ENCODE results near the gene RASSF4.

Gene RASSF4

GRCh38 chr10:44977287-44978212, 17.9 kb downstream of the RASSF4 start:
- no peak for DNase-seq

- DNase-seq: no peak
Observed at GRCh38 chr10:44978213-44978569, 18.6 kb downstream of the RASSF4 start.

DNA sequence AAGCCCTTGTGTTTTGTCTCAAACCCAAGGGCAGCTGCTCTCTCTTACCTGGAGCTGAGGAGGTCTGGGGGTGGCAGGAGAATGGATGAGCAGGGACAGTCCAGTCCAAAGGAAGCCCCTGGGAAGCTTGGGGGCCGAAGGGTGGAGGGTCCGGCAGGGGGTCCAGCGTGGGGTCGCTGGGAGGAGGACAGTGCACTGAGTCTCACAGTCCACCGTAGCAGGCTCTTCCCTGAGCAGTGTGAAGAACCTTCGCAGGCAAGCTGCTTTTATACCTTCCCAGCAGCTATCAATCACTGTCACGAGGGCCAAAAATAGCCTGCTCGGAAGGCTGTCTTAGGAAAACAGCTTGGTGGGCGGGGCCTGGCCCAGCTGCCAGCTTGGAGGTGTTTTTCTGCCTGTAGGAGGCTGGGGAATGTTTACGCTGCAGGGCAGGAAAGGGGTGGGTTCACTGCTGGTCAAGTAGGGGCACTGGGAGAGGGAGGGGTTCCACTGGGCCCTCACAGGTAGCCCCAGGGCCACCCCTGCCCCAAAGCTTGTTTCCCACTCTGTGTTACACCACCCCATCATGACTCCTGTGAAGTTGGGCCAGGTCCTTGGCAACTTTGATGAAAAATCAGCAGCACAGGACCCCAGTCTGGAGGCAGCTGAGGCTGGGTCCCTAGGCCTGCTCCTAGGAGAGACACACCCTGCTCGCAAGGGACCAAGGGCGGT, 19.1 kb downstream of the RASSF4 start, which contains the start of gene DEPP1:
TSS of gene DEPP1 (minus strand) at position 240 of the 711 bp plus-strand sequence. CDS start 779 bp downstream, outside the sequence.
- peak; percentile 90 for DNase-seq

- DNase-seq: no peak
Observed at GRCh38 chr10:44979281-44980191, 19.9 kb downstream of the RASSF4 start.

- DNase-seq: no peak
Observed at GRCh38 chr10:44980309-44981171, 20.9 kb downstream of the RASSF4 start.

DNA sequence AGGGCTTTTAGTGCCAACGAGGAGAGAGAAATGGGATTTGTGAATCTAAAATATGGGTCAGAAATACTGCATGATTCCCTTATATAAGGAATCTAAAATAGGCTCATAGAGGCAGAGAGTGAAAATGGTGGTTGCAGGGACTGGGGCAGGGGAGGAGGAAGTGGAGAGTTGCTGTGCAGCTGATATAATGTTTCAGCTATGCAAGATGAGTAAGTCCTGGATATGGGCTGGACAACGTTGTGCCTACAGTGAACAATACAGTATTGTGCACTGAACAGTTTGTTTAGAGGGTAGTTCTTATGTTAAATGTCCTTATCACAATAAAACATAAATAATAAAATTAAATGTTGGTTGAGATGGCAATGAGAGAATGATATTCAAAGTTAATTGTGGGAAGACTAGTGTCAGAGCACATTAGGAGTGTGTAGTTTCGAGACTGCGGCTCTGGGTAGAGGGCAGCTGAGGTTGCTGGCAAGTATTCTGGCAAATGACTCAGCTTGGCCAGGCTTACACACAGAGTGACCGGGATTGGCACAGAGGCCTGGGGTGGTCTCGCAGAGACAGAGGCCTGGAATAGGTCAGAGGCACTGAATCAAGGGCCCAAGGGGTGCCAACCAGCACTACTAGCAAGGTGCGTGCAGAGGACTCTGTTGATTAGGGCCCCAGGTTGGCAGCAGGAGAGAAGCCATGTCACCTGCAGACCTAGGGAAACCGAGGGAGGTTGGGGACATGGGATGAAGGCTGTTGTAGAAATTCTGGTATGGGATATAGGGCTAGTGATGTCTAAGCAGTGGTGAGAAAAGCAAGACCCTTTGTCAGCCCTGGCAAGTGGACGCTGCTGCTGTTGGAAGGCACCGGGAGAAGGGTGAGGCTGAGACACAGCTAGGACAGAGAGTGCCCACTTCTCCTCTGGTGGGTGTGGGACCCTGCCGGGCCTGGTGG, 21.8 kb downstream of the RASSF4 start:
- DNase-seq: no peak

GRCh38 chr10:44982114-44982460, 22.5 kb downstream of the RASSF4 start:
- DNase-seq: no peak

GRCh38 chr10:44982496-44982895, 22.9 kb downstream of the RASSF4 start:
- DNase-seq: no peak

DNA sequence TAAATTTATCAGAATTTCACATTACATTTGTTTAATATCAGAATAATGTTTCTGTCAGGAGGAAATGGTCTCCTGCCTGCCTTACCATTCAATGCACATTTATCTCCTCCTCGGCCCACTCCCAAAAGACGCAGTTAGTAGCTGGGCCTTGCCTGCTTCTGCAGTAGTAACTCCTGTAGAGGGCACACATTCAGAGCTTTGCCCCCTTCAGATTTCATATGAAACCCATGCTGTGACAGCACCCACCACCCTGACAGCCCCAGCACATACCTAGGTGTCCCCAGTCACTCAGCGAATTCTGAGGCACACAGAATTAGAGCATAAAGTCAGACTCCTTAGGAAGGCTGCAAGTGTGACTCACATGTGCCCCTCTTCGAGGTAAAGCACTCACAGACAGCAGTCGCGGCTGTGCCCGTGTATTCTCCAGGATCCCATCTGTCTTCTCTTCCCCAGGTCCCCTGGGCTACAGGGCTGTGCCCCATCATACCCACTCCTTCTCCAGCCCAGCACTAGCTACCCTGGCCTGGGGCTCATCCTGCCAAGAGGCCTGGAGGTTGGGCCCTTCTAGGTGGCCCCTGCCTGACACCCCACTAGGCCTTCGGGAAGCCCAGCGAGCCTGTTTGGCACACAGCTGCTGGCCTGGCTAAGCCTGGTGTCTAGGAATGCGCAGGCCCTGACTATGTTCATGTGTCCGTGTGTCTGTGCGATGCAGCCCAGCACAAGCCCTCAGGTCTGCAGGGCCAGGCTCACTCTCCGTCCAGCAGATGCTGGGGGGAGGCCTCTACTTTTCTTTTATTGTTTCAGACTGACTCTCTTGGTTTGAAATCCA, 23.7 kb downstream of the RASSF4 start:
- no peak for DNase-seq

DNA sequence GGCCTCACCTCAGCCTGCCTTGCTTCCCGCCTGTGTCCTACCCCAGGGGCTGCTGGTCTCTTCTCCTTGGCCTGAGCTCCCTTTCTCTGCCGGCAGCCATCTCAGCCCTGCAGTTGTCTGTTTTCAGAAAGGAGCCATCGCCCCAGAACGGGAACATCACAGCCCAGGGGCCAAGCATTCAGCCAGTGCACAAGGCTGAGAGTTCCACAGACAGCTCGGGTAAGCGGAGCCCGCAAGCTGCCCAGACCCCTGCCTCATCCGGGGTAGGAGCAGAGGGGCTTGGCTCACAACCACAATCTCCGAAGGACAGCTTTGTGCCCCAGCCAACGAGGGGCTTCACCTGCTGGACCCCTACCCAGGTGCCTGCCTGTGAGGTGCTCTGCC, 24.3 kb downstream of the RASSF4 start:
- no peak for DNase-seq

- peak; percentile 15 for DNase-seq
Observed at GRCh38 chr10:44984671-44985101, 25.1 kb downstream of the RASSF4 start.

- peak; percentile 19 for DNase-seq
Observed at GRCh38 chr10:44985175-44985681, 25.6 kb downstream of the RASSF4 start.

- DNase-seq: peak; percentile 32
Observed at GRCh38 chr10:44986179-44986578, 26.6 kb downstream of the RASSF4 start.

DNA sequence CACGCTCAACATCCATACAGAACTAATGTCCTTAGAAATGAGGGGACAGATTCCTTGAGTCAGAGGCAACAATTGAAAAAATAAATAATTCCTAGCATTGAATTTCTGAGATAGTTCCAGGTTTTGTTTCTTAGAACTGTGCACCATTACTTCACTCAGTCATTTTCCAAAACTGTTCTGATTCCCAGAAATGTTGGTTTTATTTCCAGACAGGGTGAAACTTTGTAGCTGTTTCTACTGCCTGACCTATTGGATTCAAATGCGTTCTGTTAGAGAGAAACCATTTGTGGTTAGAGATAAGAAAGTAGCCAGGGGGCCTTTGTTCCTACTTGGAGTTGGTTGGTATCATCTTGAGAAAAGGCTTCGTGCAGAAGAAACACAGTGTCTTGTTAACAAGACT, 27.1 kb downstream of the RASSF4 start:
- peak; percentile 2 for DNase-seq

DNA sequence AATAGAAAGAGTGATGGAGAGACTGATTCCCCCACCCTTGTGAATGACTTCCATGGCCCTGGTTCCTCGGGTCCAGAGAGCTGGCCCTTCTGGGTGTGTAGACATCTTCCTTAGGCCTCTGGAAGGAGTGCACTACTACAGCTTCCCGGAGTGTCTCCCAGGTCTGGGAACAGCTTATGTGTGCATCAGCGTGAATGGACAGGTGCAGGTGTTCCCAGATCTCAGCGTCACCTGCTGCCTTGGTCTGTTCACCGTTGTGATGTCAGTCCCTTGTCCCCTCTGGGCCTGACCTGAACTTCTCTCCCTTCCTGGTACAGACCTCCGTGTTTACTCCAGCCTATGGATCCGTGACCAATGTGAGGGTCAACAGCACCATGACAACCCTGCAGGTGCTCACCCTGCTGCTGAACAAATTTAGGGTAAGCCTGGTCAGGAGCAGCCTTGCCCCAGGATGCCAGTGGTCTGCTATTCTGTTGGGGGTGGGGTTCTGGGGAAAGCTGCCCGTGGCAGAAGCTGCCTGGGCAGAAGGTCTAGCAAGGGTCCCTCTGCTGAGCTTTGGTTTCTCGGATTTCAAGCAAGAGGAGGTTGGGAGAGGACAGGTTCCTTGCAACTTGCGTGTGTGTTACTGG, 29.5 kb downstream of the RASSF4 start:
- DNase-seq: peak; percentile 35

- DNase-seq: peak; percentile 34
Observed at GRCh38 chr10:44989597-44990301, 30.1 kb downstream of the RASSF4 start.

- peak; percentile 45 for DNase-seq
Observed at GRCh38 chr10:44990302-44990655, 30.7 kb downstream of the RASSF4 start.

DNA sequence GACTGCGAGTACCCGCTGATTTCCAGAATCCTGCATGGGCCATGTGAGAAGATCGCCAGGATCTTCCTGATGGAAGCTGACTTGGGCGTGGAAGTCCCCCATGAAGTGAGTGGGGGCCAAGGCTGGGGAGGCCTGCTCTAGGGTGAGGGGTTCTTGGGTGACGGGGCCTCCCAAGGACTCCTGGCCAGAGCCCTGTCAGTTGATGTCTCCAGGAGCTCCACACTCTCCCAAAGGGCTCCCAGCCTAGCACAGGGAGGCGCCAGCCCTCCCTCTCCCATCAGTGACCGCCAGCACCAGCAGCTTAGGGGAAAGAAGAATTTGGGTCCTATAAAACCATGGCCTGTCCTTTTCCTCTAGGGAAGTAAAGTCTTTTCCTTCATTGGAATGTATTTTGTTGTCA, 31.4 kb downstream of the RASSF4 start:
- DNase-seq: peak; percentile 37

DNA sequence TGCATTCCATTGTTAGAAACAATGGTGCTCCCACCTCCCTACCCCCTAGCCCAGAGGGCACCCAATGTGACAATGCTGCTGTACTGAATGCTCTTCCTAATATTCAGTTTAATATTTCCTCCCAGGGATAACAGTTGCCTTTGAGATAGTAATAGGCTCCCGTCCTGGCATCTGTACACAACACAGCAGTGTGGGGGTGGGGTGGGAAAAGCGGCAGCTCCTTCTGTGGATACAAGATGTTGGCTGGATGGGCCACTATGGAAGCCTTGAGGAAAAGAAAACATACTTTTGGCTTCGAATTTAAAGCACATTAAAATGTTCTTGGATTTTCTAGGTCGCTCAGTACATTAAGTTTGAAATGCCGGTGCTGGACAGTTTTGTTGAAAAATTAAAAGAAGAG, 32.0 kb downstream of the RASSF4 start:
- DNase-seq: peak; percentile 35

All from right forelimb (tissue), 1 donor.